Measurements from ENCODE around the gene TMED1.

TMED1 gene

DNA sequence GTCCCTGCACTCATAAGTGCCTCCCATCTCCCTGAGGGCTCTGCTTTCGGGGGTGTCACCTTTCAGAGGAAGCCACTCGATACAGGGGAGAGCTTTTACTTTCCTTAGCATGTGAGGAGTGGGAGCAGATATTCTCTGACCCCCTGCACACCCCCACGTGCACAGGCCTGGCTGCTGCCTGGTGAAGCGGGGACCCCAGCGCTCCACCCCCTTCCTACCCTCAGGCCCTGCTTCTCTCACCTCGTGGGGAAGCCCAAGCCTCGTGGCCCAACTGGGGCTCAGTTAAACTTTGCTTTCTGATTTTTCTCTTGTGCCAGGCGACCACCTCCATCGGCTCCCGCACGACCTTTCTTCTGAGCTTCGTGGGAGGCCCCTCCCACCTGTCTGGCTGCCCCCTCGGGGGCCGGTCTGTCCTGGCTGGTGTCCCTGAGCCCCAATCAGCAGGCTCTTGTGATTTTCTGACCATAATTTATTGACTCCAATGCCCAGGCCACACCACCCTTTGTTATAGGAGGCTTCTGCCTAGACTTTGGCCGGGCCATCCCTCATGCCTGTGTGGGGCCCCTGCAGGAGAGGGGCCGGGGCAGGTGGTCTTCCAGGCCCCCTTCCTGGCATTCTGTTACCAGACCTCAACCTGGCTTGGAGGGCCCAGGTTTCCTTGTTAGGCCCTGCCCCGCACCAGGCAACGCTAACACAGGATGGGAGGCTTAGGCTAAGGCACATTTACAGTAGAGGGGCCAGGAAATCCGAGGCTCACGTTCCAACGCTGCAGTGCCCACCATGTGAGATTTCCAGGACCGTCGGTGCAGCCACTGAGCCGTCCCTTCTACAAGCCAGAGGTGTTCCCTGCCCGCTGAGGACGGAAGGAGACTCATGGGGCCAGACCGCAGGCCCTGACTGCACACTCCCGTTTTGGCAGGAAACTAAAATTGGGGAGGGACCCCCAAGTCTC, 3.7 kb downstream of the TMED1 start:
- H2BK5ac ChIP-seq (ENCODE audit: low read depth, low read length, poor library complexity, severe bottlenecking): no peak overlapping the region
- no peak overlapping the region for H3K4me3 ChIP-seq (ENCODE audit: insufficient read depth in 1 of 2, low read depth in 1 of 2, low read length in 2 of 2)
- peaks cover 28% of the 10 kb centered on the region for H3K79me1 ChIP-seq (replicated peaks; ENCODE audit: low read length, poor library complexity, severe bottlenecking)
- no peak for DNase-seq
- H3K23ac ChIP-seq (ENCODE audit: low read length in 2 of 2): no peak overlapping the region
- H3K27me3 ChIP-seq (ENCODE audit: control insufficient read depth in 1 of 2, insufficient read depth in 1 of 2, low read length in 2 of 2): no peaks in the 10 kb centered on the region
- no peak overlapping the region for H3K4me2 ChIP-seq (ENCODE audit: low read length, poor library complexity, severe bottlenecking)
- H3K4me1 ChIP-seq (ENCODE audit: control insufficient read depth, insufficient read depth, low read depth, low read length): peaks cover 13% of the 10 kb centered on the region
- no peak overlapping the region for H3K9ac ChIP-seq (ENCODE audit: low read length)
- no peak overlapping the region for H3K14ac ChIP-seq (ENCODE audit: low read length in 2 of 2)
- no peak overlapping the region for H2AK5ac ChIP-seq (ENCODE audit: low read length, severe bottlenecking)
- H3K9me3 ChIP-seq (ENCODE audit: control insufficient read depth, low read length): peaks cover 4% of the 10 kb centered on the region
- H4K8ac ChIP-seq (ENCODE audit: low read length): no peak overlapping the region
- H2BK15ac ChIP-seq (ENCODE audit: low read depth, poor library complexity, severe bottlenecking): no peak overlapping the region
- H2BK12ac ChIP-seq (ENCODE audit: low read length in 2 of 2): no peak overlapping the region
- H3K18ac ChIP-seq (ENCODE audit: low read depth in 1 of 2, low read length in 2 of 2): no peak overlapping the region
- peaks cover 52 to 71% of the 10 kb centered on the region in 2 experiments for H3K36me3 ChIP-seq (ENCODE audit: control insufficient read depth in 1 of 2, insufficient read depth in 2 of 2, low read depth in 1 of 2, low read length in 2 of 2)
- no peak overlapping the region for H3K4ac ChIP-seq (ENCODE audit: low read depth in 1 of 2, low read length in 2 of 2)
- no peak overlapping the region for H3K27ac ChIP-seq (ENCODE audit: low read length, poor library complexity, severe bottlenecking)
- H2BK120ac ChIP-seq (ENCODE audit: low read depth, low read length): no peak overlapping the region
- H4K91ac ChIP-seq (ENCODE audit: low read length): no peak overlapping the region
- 95% methylated on average over 27 of the region's 28 CpGs for WGBS
- H2AFZ ChIP-seq (ENCODE audit: low read depth, low read length): no peak overlapping the region

DNA sequence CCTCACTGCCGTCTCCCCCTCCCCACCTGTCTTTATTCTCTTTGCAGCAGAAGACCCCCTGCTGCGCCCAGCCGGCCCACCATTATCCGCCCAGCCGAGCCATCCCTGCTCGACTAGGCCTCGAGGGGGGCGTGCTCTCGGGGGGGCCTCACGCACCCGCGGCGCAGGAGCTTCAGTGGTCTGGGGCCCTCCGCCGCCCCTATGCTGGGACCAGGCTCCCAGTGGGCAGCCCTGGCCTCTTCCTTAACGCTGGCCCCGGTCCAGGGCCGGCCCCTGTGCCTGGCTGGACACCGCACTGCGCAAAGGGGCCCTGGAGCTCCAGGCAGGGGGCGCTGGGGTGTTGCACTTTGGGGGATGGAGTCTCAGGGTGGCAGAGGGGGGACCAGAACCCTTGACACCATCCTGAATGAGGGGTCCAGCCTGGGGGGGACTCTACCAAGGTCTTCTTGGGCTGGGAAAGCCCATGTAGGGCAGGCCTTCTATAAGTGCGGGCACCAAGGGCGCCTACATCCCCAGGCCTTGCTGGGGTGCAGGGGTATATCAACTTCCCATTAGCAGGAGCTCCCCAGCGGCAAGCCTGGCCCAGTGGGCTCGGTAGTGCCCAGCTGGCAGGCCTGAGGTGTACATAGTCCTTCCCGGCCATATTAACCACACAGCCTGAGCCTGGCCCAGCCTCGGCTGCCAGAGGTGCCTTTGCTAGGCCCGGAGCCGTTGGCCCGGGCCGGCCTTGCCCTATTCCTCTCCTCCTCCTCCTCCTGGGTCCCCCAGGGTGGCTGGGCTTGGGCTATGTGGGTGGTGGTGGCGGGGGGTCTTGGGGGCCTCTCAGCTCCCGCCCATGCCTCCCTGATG, 4.9 kb downstream of the TMED1 start:
- Histone ChIP-seq H3K18ac (ENCODE audit: low read depth in 1 of 2, low read length in 2 of 2) (no peak overlapping the region), H3K27ac (ENCODE audit: low read length, poor library complexity, severe bottlenecking) (no peak overlapping the region), H2AK5ac (ENCODE audit: low read length, severe bottlenecking) (no peak overlapping the region), H2BK12ac (ENCODE audit: low read length in 2 of 2) (no peak overlapping the region), H3K23ac (ENCODE audit: low read length in 2 of 2) (no peak overlapping the region), H3K4ac (ENCODE audit: low read depth in 1 of 2, low read length in 2 of 2) (no peak overlapping the region), H4K8ac (ENCODE audit: low read length) (peak overlapping the region; percentile 12), H3K9me3 (ENCODE audit: control insufficient read depth, low read length) (no peaks in the 10 kb centered on the region), H3K14ac (ENCODE audit: low read length in 2 of 2) (no peak overlapping the region), H4K91ac (ENCODE audit: low read length) (no peak overlapping the region), H2BK15ac (ENCODE audit: low read depth, poor library complexity, severe bottlenecking) (no peak overlapping the region), H3K4me3 (ENCODE audit: insufficient read depth in 1 of 2, low read depth in 1 of 2, low read length in 2 of 2) (no peak overlapping the region), H3K4me1 (ENCODE audit: control insufficient read depth, insufficient read depth, low read depth, low read length) (peaks cover 8% of the 10 kb centered on the region), H2AFZ (ENCODE audit: low read depth, low read length) (no peak overlapping the region), H3K79me1 (replicated peaks; ENCODE audit: low read length, poor library complexity, severe bottlenecking) (peaks cover 28% of the 10 kb centered on the region), H3K4me2 (ENCODE audit: low read length, poor library complexity, severe bottlenecking) (no peak overlapping the region), H2BK5ac (ENCODE audit: low read depth, low read length, poor library complexity, severe bottlenecking) (no peak overlapping the region), H3K9ac (ENCODE audit: low read length) (no peak overlapping the region), H3K27me3 (ENCODE audit: control insufficient read depth in 1 of 2, insufficient read depth in 1 of 2, low read length in 2 of 2) (no peaks in the 10 kb centered on the region), H2BK120ac (ENCODE audit: low read depth, low read length) (no peak overlapping the region), H3K36me3 (ENCODE audit: control insufficient read depth in 1 of 2, insufficient read depth in 2 of 2, low read depth in 1 of 2, low read length in 2 of 2) (peaks cover 63 to 79% of the 10 kb centered on the region in 2 experiments)
- no peak for DNase-seq
- WGBS: 97% methylated on average over 25 of the region's 33 CpGs

DNA sequence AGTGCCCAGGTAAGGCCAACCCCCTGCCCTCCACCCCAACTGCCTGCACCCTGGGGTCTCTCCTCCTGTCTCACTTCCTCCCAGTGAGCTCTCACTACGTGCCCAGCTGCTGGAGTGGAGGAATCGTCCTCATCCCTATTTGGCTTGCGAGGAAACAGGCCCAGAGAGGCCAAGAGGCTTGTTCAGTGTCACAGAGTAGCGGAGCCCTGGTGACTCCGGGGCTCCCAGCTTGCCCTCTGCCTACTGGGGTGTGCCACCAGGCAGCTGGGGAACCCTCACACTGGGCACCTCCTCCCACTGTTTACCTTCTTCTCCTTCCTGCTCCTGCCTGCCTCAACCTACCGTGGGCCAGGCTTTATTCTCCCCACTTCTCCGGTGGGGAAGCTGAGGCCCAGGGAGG, 5.6 kb downstream of the TMED1 start:
- H3K18ac ChIP-seq (ENCODE audit: low read depth in 1 of 2, low read length in 2 of 2): no peak overlapping the region
- peaks cover 71 to 86% of the 10 kb centered on the region in 2 experiments for H3K36me3 ChIP-seq (ENCODE audit: control insufficient read depth in 1 of 2, insufficient read depth in 2 of 2, low read depth in 1 of 2, low read length in 2 of 2)
- no peak for DNase-seq
- H4K91ac ChIP-seq (ENCODE audit: low read length): no peak overlapping the region
- H3K23ac ChIP-seq (ENCODE audit: low read length in 2 of 2): no peak overlapping the region
- H3K9me3 ChIP-seq (ENCODE audit: control insufficient read depth, low read length): no peaks in the 10 kb centered on the region
- H2BK12ac ChIP-seq (ENCODE audit: low read length in 2 of 2): no peak overlapping the region
- peaks cover 28% of the 10 kb centered on the region for H3K79me1 ChIP-seq (replicated peaks; ENCODE audit: low read length, poor library complexity, severe bottlenecking)
- H3K4me3 ChIP-seq (ENCODE audit: insufficient read depth in 1 of 2, low read depth in 1 of 2, low read length in 2 of 2): no peak overlapping the region
- no peak overlapping the region for H3K9ac ChIP-seq (ENCODE audit: low read length)
- H2BK5ac ChIP-seq (ENCODE audit: low read depth, low read length, poor library complexity, severe bottlenecking): no peak overlapping the region
- H3K27me3 ChIP-seq (ENCODE audit: control insufficient read depth in 1 of 2, insufficient read depth in 1 of 2, low read length in 2 of 2): no peaks in the 10 kb centered on the region
- H3K4ac ChIP-seq (ENCODE audit: low read depth in 1 of 2, low read length in 2 of 2): no peak overlapping the region
- no peak overlapping the region for H2BK15ac ChIP-seq (ENCODE audit: low read depth, poor library complexity, severe bottlenecking)
- no peak overlapping the region for H2AFZ ChIP-seq (ENCODE audit: low read depth, low read length)
- H4K8ac ChIP-seq (ENCODE audit: low read length): no peak overlapping the region
- no peak overlapping the region for H3K4me2 ChIP-seq (ENCODE audit: low read length, poor library complexity, severe bottlenecking)
- H2AK5ac ChIP-seq (ENCODE audit: low read length, severe bottlenecking): no peak overlapping the region
- peaks cover 6% of the 10 kb centered on the region for H3K4me1 ChIP-seq (ENCODE audit: control insufficient read depth, insufficient read depth, low read depth, low read length)
- no peak overlapping the region for H2BK120ac ChIP-seq (ENCODE audit: low read depth, low read length)
- WGBS: 95% methylated on average over 7 of the region's 7 CpGs
- no peak overlapping the region for H3K27ac ChIP-seq (ENCODE audit: low read length, poor library complexity, severe bottlenecking)
- no peak overlapping the region for H3K14ac ChIP-seq (ENCODE audit: low read length in 2 of 2)

DNA sequence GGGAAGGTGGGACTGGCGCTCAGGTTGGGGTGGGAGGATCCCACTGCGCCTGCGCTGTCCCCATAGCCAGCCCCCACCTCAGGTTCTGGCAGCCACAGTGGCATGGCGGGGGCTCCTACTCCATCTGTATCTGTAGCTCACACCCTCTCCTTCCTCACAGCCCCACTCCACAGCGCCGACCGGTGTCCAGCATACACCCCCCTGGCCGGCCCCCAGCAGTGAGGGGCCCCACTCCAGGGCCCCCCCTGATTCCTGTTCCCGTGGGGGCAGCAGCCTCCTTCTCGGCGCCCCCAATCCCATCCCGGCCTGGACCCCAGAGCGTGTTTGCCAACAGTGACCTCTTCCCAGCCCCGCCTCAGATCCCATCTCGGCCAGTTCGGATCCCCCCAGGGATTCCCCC, 6.0 kb downstream of the TMED1 start:
- Histone ChIP-seq H3K23ac (ENCODE audit: low read length in 2 of 2) (no peak overlapping the region), H3K4me3 (ENCODE audit: insufficient read depth in 1 of 2, low read depth in 1 of 2, low read length in 2 of 2) (no peak overlapping the region), H4K91ac (ENCODE audit: low read length) (no peak overlapping the region), H3K9ac (ENCODE audit: low read length) (no peak overlapping the region), H3K36me3 (ENCODE audit: control insufficient read depth in 1 of 2, insufficient read depth in 2 of 2, low read depth in 1 of 2, low read length in 2 of 2) (peaks cover 71 to 85% of the 10 kb centered on the region in 2 experiments), H2AK5ac (ENCODE audit: low read length, severe bottlenecking) (no peak overlapping the region), H2BK120ac (ENCODE audit: low read depth, low read length) (no peak overlapping the region), H3K4me2 (ENCODE audit: low read length, poor library complexity, severe bottlenecking) (no peak overlapping the region), H3K4me1 (ENCODE audit: control insufficient read depth, insufficient read depth, low read depth, low read length) (peaks cover 2% of the 10 kb centered on the region), H3K14ac (ENCODE audit: low read length in 2 of 2) (no peak overlapping the region), H3K4ac (ENCODE audit: low read depth in 1 of 2, low read length in 2 of 2) (no peak overlapping the region), H2BK5ac (ENCODE audit: low read depth, low read length, poor library complexity, severe bottlenecking) (no peak overlapping the region), H2AFZ (ENCODE audit: low read depth, low read length) (no peak overlapping the region), H2BK15ac (ENCODE audit: low read depth, poor library complexity, severe bottlenecking) (no peak overlapping the region), H3K27me3 (ENCODE audit: control insufficient read depth in 1 of 2, insufficient read depth in 1 of 2, low read length in 2 of 2) (no peaks in the 10 kb centered on the region), H2BK12ac (ENCODE audit: low read length in 2 of 2) (no peak overlapping the region), H3K27ac (ENCODE audit: low read length, poor library complexity, severe bottlenecking) (no peak overlapping the region), H3K18ac (ENCODE audit: low read depth in 1 of 2, low read length in 2 of 2) (no peak overlapping the region), H4K8ac (ENCODE audit: low read length) (no peak overlapping the region), H3K79me1 (replicated peaks; ENCODE audit: low read length, poor library complexity, severe bottlenecking) (peaks cover 26% of the 10 kb centered on the region), H3K9me3 (ENCODE audit: control insufficient read depth, low read length) (no peaks in the 10 kb centered on the region)
- no peak for DNase-seq
- WGBS: 95% methylated on average over 13 of the region's 16 CpGs

Measured in mesenchymal stem cell (in vitro differentiated cells and primary cell).